T47D (cell line): ENCODE measurements around the gene KAT7.
"Not testable (repeated sequence)": the region's sequence is repeated elsewhere in the genome, so short reads cannot be mapped to it uniquely, and the experiment has no call there.

Experiments used
- DNase-seq, 2 experiments: peaks; one replicate each; pipeline versions ENCODE4 v3.0.0 to v3.0.0-alpha.2; 2011 to 2012; ENCODE audit warnings: low read depth in 1 of 2, low spot score in 1 of 2
- JUND ChIP-seq: IDR thresholded peaks from 2 replicates; pipeline ENCODE4 v1.6.1; 2012; ENCODE audit warnings: low read depth
- in situ Hi-C: cut with HindIII; loops from 2 replicates; pipeline ENCODE4 v1.10.0; 2016; ENCODE audit warnings: low sequenced_read_pairs, low pct_unique_long_range_greater_than_20kb

Gene KAT7

DNA sequence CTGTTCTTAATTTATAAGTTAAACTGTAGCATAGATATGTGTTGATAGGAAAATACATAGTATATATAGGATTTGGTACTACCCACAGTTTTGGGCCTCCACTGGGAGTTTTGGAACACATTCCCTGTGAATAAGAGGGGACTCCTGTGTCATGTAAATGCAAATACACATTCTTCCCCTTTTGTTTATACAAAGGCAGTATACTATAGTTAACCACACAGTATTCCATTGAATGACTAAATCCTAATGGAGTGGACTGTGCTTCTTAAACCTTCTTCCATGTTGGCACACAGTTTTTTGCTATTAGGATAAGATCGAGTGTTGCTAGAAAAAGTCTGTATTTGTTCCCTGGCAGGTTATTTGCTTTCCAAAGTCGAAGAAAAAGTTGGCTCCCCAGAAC lies 37.2 kb downstream of the KAT7 start:
- DNase-seq, result no peak
- in situ Hi-C loops, result no loop called here
- TF ChIP-seq JUND, result no peak

DNA sequence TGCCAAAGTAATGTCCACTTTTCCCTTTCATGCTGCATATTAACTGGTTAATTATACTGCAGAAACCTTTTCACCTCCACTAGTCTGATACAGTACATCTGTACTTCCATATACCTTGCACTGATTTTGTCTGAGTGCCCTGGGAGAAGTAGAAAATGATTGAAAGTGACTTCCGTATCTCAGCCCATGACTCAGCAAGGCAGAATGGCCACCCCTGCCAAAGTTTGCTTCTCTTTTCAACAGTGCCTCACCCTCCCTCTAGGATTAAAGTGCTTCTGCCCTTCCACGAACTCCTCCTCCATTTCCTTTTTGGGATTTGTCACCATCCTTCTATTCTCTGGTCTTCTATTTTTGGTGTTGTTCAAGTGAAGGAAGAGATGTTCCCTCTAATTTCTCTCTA lies 39.8 kb downstream of the KAT7 start:
- in situ Hi-C loops, DNase-seq: not testable (repeated sequence)

GRCh38 chr17:49829026-49829425 lies 40.5 kb downstream of the KAT7 start:
- in situ Hi-C loops, result no loop called here
- DNase-seq, result no peak
- TF ChIP-seq JUND, result no peak

- in situ Hi-C loops, result no loop called here
- no peak for TF ChIP-seq JUND
- no peak for DNase-seq
These were observed 42.1 kb downstream of the KAT7 start for GRCh38 chr17:49830605-49831004.

DNA sequence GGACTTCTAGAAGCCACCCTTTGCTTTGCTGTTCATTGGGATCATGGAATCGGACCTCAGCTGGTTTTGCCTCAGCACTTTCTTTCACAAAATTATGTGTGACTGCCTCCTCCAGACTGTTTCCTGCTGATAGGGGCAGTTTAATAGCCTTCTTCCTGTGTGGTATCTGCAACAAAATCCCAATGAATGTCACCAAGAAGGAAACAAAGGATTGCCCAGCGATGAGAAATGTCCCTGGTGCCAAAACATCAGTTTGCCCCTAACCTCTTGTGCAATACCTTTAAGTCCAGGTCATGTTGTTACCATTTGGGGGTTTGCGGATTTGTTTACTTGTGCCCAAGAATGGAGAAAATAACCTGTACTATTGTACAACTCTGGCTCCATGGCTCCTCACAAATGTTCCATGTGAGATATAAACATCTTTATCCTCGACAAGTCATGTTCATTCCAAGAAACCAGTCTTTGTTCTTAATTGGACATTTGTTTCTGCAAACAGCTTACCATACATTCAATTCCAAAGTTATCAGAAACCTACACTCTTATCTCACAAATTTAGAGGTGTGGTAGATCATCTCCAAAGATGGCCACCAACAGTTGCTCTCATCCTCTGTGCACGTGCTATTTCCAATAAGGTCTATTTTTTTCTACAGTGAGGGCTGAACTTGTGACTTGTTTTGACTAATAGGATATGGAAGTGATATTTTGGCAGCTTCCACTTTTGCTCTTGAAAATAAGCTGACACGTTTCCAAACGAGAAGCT lies 44.5 kb downstream of the KAT7 start:
- DNase-seq, result no peak
- TF ChIP-seq JUND, result no peak

DNA sequence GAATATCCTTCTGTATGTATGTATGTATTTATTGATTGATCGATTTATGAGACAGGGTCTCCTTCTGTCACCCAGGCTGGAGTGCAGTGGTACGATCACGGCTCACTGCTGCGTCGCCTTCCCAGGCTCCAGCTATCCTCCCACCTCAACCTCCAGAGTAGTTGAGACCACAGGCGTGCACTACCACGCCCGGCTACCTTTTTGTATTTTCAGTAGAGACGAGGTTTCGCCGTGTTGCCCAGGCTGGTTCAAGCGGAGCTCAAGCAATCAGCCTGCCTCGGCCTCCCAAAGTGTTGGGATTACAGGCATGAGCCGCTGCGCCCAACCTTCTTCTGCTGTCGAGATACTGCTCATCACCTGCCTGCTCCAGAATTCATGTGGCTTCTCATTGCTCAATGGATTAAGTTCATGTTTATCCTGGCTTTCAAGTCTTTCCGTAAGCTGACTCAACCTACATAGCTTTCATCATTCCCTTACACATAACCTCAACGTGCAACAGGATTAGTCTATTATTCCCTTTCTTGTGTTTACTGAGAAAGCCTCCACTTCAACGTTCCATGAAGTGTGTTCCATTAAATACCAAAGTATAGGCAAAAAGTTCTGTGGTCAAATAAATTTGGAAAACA lies 45.8 kb downstream of the KAT7 start:
- in situ Hi-C loops, result no loop called here
- DNase-seq, result no peak
- no peak for TF ChIP-seq JUND

More for the DNA sequence above, 44.5 kb downstream of the KAT7 start:
- in situ Hi-C loops, result no loop called here

GRCh38 chr17:49835472-49835871 lies 47.0 kb downstream of the KAT7 start:
- TF ChIP-seq JUND, result no peak
- no peak for DNase-seq
- in situ Hi-C loops, result no loop called here

DNA sequence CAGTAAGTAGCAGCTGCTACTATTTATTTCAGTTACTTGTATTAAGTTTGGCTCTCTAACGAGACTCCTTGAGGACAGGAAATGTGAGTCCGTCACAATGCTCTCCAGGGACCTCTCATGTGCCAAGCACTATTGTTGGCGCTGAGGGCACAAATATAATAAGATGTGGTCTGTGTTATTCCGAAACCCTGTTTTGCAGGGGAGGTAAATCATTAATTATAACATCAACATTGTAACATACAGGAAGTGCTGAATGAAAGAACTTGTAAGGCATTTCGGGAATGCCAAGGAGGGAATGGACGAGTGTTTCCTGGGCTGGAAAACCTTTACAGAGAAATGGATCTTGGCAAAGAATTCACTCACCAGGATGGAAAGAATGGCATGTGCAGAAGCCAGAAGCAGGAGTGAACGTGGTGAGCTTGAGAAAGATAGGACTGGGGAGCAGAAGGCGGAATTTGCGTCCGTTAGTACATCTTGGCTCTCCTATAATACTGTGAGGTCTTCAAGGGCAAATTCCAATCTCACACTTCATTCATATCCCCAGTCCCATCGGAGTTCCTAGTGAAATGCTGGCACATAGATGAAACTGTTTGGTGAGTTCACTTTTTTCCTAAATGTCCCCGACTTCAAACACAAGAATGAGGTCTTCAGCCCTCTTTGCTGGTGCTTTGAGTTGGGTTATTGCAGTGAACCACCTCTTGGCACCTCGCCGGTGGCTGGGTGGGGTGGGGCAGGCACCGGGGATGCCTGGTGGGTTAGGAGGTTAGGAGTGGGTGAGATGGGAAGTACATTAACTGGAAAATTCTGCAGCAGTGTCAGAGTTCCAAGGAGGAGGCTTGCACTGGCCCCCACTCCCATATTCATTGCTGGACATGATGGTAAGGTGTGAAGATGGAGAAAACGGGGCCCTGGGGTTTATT lies 47.9 kb downstream of the KAT7 start:
- DNase-seq, result no peak
- in situ Hi-C loops, result no loop called here
- TF ChIP-seq JUND, result no peak

DNA sequence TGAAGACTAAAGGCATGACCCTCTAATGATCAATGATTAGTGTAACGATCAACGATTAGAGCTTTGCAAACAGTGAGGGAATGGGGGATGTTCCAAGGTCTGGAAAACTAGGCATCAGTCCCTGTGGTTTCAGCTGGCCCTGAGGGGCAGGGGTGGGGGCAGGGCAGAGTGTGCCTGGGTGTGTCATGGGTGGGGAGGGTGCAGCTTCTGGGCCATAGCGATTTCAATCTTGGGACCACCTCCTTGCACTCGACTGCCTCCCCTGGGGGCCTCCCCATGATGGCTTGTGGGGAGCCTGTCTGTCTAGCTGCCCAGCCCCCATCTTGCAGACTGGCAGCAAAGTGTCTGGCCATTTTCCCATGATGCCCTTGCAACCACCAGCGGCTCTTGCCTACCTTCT lies 51.0 kb downstream of the KAT7 start:
- in situ Hi-C loops, result no loop called here
- DNase-seq, result no peak
- no peak for TF ChIP-seq JUND

- TF ChIP-seq JUND, result no peak
- in situ Hi-C loops, result no loop called here
- no peak for DNase-seq
These were observed 53.1 kb downstream of the KAT7 start for GRCh38 chr17:49841548-49841947.

DNA sequence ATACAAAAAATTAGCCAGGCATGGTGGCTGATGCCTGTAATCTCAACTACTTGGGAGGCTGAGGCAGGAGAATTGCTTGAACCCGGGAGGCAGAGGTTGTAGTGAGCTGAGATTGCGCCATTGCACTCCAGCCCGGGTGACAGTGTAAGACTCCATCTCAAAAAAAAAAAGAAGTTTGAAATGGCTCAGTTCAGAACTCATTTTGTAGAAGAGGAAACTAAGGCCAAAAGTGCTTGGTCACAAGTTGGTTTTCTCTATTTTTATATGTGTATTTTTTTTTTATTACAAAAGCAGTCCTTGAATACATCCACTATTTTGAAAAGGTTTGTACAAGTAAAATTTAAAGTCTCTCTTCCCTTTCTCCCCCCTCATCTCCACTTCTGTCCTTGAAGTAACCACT lies 53.9 kb downstream of the KAT7 start:
- DNase-seq, result no peak
- no peak for TF ChIP-seq JUND
- in situ Hi-C loops, result no loop called here

DNA sequence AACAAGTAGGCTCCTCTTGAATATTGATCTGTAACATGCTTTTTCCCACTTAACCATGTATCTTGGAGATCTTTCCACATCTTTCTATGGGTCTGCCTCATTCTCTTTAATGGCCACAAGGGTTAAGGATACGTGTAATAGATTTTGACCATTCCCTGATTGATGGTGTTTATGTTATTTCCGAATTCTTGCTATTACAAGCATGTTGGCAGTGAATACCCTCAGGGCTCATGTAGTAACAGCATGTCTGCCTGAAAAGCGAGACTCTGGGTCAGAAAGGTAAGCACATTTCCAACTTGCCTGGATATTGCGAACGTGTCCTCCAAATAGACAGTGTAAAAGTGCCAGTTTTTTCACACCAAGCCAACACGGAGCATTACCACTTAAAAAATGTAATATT lies 54.4 kb downstream of the KAT7 start:
- DNase-seq, result no peak
- TF ChIP-seq JUND, result no peak
- in situ Hi-C loops, result no loop called here
